ENCODE measurements around the gene OR4M1.
"Not testable (repeated sequence)": the region's sequence is repeated elsewhere in the genome, so short reads cannot be mapped to it uniquely, and the experiment has no call there.

OR4M1 gene

DNA sequence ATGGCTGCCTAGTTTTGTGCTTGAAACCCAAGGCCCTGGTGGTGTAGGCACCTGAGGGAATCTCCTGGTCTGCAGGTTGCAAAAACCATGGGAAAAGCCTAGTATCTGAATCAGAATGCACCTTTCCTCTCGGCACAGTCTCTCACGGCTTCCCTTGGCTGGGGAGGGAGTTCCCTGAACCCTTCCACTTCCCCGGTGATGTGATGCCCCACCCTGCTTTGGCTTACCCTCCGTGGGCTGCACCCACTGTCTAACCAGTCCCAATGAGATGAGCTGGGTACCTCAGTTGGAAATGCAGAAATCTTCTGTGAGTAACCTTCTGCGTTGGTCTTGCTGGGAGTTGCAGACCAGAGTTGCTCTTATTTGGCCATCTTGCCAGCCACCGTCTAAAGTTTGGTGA lies 47.7 kb downstream of the OR4M1 start:
- not testable (repeated sequence) for DNase-seq (ENCODE audit: low read depth in 2 of 2)

DNA sequence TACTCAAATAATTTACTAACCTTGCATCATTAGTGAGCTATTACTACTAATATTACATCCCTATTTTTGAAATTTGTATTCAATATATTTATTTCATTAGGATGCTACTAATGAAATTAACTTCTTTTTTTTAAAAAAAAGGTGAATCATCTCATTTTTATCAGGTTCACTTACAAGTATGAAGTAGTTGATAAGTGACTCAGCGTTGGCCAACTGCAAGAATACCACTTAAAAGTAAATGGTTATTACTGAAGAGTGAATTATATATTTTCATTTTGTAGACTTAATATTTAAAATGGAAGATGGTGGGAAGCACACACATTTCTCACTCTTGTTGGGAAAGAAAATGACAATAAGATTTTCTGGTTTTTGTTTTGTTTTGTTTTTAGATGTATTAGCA lies 49.9 kb downstream of the OR4M1 start:
- no peak for DNase-seq (ENCODE audit: low read depth in 2 of 2)

DNA sequence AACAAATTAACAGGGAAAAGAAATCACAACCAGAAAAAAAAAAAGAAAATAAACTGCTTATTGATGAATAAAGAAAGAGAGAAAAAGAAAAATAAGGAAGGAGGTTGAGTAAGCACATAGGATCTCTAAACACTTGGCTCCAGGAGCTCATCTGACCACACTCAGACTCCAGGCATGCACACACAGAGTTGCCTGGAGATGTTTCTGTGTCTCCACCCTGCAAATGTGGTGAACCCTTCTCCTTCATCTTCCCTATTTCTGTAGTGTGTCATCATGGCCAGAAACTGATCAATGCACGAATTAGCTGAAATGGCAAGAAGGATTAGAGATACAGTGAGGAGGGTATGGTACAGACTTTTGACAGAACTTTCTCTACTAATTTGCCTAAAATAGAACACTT lies 50.5 kb downstream of the OR4M1 start:
- DNase-seq (ENCODE audit: low read depth in 2 of 2), result no peak

DNA sequence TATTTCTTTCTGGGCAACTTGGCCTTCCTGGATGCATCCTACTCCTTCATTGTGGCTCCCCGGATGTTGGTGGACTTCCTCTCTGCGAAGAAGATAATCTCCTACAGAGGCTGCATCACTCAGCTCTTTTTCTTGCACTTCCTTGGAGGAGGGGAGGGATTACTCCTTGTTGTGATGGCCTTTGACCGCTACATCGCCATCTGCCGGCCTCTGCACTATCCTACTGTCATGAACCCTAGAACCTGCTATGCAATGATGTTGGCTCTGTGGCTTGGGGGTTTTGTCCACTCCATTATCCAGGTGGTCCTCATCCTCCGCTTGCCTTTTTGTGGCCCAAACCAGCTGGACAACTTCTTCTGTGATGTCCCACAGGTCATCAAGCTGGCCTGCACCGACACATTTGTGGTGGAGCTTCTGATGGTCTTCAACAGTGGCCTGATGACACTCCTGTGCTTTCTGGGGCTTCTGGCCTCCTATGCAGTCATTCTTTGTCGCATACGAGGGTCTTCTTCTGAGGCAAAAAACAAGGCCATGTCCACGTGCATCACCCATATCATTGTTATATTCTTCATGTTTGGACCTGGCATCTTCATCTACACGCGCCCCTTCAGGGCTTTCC lies 54.4 kb downstream of the OR4M1 start:
- DNase-seq (ENCODE audit: low read depth in 2 of 2), result not testable (repeated sequence)

DNA sequence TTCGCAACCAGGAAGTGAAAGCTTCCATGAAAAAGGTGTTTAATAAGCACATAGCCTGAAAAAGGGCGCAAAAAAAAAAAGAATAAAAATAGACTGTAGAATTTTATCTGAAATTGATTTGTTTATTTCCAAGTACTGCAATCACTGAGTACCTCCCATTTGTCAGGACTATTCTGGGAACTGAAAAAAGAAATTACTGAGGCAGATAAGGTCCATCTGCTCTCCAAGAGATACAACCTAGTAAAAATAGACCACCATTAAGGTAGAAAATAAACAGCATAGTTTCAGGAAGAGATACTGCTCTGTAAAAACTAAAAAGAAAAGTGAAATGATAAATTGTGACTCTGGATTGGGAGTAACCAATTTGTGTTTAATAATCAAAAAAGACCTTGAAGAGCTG lies 55.0 kb downstream of the OR4M1 start:
- DNase-seq (ENCODE audit: low read depth in 2 of 2), result no peak
